OCI-LY3 (cell line): ENCODE measurements around the gene INO80B.
"Not testable (repeated sequence)": the region's sequence is repeated elsewhere in the genome, so short reads cannot be mapped to it uniquely, and the experiment has no call there.

Experiments
- CTCF ChIP-seq: fragments of 200-600, 300-600 bp; sonication (generic); IDR thresholded peaks from 2 replicates; pipeline ENCODE4 v1.5.1; 2014; ENCODE audit warnings: antibody characterized with exemption, low read length, low read depth
- EZH2phosphoT487 ChIP-seq: fragments of 200-600 bp; shearing (Covaris generic); IDR thresholded peaks from 2 replicates; pipeline ENCODE4 v1.6.1; 2018; ENCODE audit warnings: antibody characterized with exemption, mixed run types, low read depth

GRCh38 chr2:74470742-74471141, 15.9 kb downstream of the INO80B start:
- TF ChIP-seq CTCF, EZH2phosphoT487: not testable (repeated sequence)
